GM12891 (cell line): Measurements from ENCODE around the gene PKD1L1.

Experiments used
- PAX5 ChIP-seq: IDR thresholded peaks from 2 replicates; pipeline ENCODE4 v1.6.1; 2011; ENCODE audit warnings: low read length, moderate library complexity, mild to moderate bottlenecking; ENCODE audit not compliant: insufficient read depth, severe bottlenecking
- POLR2A ChIP-seq: IDR thresholded peaks from 2 replicates; pipeline ENCODE4 v1.6.1; 2011; ENCODE audit warnings: low read depth, low read length, control low read depth
- POLR2AphosphoS5 ChIP-seq: IDR thresholded peaks from 2 replicates; pipeline ENCODE4 v1.6.1; 2011; ENCODE audit warnings: low read depth, low read length, control low read depth
- POU2F2 ChIP-seq: IDR thresholded peaks from 2 replicates; pipeline ENCODE4 v1.6.1; 2011; ENCODE audit warnings: low read depth, mild to moderate bottlenecking, control low read depth, low read length, moderate library complexity
- SPI1 ChIP-seq: IDR thresholded peaks from 2 replicates; pipeline ENCODE4 v1.6.1; 2011; ENCODE audit warnings: low read depth, low read length, control low read depth
- TAF1 ChIP-seq: IDR thresholded peaks from 2 replicates; pipeline ENCODE4 v1.6.1; 2011; ENCODE audit warnings: low read depth, low read length, control low read depth

GRCh38 chr7:47939425-47940036, 8.7 kb downstream of the PKD1L1 start:
- no peak for TF ChIP-seq POLR2AphosphoS5
- no peak for TF ChIP-seq POLR2A
- no peak for TF ChIP-seq TAF1
- no peak for TF ChIP-seq SPI1
- no peak for TF ChIP-seq PAX5
- no peak for TF ChIP-seq POU2F2
